Astrocyte (in vitro differentiated cells and primary cell): Measurements from ENCODE around the gene NEURL1.

Source experiments
- EZH2 ChIP-seq: IDR thresholded peaks from 2 replicates; pipeline ENCODE4 v1.6.1; 2012; ENCODE audit warnings: mild to moderate bottlenecking, low read length, inconsistent platforms; ENCODE audit not compliant: insufficient read depth
- TF ChIP-seq, protein P1 (sequence below): IDR thresholded peaks from 2 replicates; pipeline ENCODE4 v1.5.1; 2011; ENCODE audit warnings: low read depth, mild to moderate bottlenecking, inconsistent platforms, low read length, moderate library complexity; ENCODE audit not compliant: insufficient read depth

DNA sequence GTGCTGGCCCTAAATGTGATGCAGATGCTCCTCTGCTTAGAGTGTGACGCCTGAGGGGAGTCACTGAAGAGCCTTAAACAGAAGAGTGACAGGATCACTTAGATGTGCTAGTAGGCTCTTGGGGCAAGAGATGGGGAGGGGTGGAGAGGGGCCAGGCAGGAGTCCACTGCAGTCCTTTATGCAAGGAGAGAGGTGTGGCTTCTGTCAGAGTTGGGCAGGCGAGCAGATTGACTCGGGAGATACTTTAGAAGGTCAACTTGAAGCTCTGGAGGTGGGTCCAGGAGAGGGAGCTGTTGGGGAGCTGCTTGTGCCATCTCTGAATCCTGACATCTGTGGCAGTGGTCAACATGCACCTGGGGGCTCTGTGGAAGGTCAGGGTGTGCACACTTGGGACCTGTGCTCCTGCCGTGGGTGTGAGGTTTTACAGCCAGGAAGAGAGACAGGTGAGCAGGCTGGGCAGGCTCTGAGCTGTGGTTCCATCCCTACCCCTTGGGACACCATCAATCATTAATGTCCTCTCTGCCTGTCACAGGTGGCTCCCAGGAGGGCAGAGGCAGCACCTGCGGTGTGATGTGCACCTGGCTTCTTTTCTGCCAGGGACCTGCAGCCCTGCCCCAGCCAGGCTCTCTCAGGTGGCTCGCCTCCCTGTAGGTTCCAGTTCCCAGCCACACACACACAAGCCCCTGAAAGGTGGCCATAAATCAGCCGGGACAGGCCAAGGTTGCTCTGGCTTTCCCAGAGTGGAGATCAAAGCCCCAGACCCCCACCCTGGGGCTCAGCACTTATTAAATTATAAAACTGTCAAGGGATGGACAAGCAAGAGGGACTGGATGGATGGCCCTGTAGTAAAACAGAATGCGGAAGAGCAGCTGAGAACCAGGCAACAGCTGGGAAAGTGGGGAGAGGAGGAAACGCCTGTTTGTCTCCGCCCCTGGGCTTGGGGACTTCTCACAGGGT is 14.0 kb downstream of the NEURL1 start:
- TF ChIP-seq, protein P1, sequence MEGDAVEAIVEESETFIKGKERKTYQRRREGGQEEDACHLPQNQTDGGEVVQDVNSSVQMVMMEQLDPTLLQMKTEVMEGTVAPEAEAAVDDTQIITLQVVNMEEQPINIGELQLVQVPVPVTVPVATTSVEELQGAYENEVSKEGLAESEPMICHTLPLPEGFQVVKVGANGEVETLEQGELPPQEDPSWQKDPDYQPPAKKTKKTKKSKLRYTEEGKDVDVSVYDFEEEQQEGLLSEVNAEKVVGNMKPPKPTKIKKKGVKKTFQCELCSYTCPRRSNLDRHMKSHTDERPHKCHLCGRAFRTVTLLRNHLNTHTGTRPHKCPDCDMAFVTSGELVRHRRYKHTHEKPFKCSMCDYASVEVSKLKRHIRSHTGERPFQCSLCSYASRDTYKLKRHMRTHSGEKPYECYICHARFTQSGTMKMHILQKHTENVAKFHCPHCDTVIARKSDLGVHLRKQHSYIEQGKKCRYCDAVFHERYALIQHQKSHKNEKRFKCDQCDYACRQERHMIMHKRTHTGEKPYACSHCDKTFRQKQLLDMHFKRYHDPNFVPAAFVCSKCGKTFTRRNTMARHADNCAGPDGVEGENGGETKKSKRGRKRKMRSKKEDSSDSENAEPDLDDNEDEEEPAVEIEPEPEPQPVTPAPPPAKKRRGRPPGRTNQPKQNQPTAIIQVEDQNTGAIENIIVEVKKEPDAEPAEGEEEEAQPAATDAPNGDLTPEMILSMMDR: no peak
- TF ChIP-seq EZH2: no peak
